Measurements from ENCODE around the gene LGI2.

The LGI2 gene

GRCh38 chr4:24993551-24994080 is 37.1 kb downstream of the LGI2 start:
- no peak for DNase-seq

DNA sequence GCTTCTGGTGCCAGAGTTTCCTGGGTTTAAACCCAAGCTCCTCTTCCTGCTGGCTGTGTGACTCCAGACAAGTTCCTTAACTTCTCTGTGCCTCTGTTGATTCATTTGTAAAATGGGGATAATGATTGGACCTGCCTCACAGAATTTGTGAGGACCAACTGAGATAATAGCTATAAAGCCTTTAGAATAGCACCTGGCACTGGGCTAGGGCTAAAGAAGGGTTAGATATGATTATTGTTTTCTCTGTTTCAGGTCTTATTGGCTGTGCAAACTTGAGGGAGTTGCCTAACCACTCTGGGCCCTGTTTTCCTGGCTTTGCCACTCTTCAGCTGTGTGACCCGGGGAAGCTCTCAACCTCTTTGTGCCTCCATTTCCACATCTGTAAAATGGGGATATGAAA is 37.8 kb downstream of the LGI2 start:
- no peak for DNase-seq

DNA sequence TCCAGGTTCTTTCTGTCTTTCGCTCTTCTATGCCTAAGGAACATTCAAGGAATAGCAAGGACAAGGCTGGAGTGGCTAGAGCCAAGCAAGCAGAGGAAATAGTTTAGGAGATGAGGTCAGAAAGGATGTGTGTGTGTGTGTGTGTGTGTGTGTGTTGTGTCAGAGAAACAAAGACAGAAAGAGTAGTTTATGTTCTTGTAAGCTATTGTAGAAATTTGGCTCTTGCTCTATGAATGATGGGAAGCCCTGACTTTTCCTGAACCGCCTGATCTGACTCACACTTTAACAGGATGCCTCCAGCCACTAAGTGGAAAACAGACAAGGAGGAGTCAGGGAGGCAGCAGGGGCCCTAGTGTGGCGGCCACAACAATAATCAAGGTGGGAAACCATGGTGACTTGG is 39.7 kb downstream of the LGI2 start:
- no peak for DNase-seq

DNA sequence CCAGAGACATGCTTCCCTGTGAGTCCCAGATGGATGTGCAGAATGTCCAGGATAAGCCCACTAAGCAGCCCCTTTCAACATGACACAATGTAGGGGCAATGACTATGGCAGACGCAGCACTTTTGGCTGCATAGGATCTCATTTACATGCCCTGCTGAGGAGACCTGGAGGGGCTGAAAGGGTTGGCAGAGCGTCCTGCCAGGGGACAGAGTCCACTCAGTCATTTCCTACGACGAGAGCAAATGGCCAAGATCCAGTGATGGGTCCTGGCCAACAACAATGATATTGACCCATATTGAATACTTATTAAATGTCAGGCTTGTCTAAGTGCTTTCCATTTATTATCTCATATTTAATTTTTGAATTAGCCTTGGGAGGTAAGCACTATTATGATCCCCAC is 41.4 kb downstream of the LGI2 start:
- DNase-seq = no peak

- peak; percentile 2 for DNase-seq
These were observed 42.0 kb downstream of the LGI2 start for GRCh38 chr4:24988776-24989175.

GRCh38 chr4:24984602-24985532 is 45.9 kb downstream of the LGI2 start:
- no peak for DNase-seq

DNA sequence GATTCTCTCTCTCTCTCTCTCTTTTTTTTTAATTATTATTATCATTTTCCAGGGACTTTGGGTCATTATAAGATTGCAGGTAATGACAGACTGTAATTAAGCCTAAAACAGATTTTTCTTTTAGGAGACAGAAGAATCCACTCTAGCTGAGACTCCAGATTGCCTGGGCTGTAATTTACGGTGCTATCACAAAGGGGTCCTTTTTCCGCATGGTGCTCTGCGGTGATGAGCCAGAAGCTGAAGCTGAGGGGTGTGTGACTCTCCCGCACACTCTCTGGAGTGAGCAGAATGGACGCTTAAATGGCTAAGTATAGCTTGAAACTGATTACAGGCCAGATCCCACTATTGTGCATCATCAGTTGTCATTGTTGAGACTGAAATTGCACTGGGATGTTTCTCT is 50.0 kb downstream of the LGI2 start:
- DNase-seq = no peak

DNA sequence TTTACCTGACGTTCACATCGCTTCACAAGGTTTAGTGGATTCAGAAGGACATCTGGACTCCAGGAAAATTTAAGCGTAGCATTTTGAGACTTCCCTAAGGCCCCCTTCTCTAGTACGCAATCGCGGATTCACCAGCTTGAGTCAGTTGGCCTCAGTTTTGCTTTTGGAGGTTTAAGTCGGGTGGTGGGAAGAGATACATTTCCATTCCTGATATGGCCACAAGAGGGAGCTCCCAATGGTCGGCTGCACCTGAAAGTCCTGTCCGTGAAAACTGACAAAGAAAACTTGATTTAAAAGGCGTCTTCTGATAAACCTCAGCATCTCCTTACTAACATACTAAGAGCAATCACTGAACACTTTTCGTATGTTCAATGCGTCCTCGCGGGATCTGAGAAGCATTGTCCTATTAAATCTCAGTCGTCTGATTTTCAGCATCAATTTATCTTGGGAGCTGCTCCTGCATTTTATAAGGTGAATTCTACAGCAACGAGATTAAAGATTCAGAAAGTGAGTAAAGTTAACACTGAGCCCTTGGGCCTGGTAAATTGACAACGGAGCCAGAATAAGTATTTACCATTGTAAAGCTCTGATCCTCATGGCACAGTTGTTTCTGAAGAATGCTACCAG is 50.6 kb downstream of the LGI2 start:
- DNase-seq = no peak

GRCh38 chr4:24979554-24979953 is 51.2 kb downstream of the LGI2 start:
- DNase-seq = no peak

DNA sequence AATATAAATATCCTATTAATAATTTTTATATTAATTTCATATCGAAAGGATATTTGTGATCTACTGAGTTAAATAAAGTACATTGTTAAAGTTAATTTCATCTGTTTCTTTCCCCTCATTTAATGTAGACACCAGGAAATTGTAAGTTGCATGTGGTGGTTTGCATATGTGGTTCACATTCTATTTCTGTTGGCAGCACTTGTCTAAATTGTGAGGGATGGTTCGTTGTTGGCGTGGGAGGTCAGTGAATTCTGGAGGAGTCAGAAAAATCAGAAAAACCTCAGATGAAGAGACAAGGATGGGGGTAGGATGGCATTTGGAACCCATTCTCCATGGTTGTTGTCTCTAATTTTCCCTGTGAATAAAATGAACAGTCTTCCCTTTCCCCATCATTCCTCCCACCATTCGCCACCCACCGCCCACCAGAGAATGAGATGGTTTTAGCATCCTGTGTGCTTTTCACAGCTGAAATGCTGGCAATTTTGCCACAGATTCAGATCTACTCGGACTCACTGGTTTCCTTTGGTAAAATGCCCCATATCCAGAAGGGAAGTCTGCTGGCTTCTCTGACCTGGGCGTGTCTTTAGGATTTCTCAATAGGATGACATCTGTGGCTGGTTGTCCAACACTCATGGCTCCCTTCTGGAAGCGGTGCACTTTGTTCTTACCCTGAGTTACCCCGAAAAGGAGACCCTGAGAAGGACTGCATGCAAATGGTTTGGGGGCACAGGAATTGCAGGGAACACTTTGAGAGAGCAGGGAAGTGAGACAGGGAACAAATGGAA is 52.3 kb downstream of the LGI2 start:
- DNase-seq = no peak

DNA sequence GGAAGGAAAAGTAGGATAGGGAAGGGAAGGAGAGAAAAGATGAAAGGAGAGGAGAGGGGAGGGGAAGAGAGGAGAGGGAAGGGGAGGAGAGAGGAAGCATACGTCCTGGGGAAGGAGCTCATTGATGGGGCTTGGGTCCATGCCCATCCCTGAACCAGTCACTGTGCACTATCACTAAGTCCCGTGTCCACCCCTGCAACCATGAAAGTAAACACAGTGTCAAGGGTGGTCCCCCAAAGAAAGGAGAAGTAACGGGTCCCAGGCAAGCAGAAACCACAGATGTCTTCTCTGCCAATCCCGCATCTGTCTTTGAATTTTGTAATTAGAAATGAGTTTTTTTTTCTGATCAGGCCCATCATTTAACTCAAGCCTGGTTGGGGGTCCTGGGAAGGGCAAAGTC is 55.2 kb downstream of the LGI2 start:
- DNase-seq = no peak

DNA sequence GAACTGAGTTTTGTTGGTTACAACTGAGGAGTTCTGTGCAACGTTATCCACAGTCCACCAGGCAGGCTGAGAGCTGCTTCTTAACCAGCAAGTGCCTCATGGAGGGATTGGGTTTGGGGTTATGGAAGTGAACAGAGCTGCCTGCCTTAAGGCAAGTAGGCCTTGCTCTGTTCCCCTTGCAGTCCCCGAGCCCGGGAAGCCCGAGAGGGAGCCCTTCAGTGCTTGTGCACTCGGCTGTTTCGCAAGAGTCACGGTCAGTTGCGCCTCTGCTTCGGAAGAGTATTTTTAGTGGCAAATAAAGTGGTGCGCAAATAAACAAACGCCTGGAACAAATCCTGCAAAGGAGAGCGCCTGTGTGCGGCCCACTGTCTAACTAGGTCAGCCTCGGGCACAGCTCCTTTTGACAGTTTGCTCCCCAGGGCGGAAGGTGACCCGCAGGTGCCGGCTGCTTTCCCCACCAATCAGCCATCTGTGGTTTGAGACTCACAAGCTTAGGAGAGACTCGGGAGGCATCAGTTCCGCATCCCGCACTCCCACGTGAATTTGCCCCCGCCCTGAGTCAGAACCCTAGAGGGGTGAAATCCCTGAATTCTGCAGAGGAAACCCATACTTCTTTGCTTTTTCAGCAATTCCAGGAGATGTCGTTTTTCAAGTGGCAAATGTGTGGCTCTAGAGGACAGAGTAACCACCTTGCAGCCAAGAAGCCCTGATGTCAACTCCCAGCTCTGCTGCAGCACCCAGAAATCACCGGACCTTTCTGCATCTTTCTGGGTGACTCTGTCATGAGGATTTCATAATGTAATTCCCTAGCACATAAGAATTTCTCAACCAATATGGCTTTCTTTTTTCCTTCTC is 56.8 kb downstream of the LGI2 start:
- DNase-seq = peak; percentile 75

DNA sequence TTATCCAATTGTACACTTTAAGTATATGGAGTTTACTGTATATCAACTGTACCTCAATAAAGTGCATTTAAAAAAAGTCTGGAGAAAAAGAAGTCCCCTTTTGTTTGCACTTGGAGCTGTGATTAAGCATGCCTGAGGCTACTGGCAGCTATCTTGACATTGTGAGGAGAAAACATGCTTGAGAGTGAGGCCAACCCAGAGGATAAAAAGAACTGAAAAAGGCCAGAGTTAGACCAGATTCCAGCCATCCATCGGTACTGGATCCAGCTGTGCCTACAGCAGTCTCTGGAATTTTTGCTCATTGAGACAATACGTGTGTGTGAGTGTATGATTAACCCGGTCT is 57.4 kb downstream of the LGI2 start:
- DNase-seq = no peak

GRCh38 chr4:24971192-24971591 is 59.6 kb downstream of the LGI2 start:
- DNase-seq = no peak

DNA sequence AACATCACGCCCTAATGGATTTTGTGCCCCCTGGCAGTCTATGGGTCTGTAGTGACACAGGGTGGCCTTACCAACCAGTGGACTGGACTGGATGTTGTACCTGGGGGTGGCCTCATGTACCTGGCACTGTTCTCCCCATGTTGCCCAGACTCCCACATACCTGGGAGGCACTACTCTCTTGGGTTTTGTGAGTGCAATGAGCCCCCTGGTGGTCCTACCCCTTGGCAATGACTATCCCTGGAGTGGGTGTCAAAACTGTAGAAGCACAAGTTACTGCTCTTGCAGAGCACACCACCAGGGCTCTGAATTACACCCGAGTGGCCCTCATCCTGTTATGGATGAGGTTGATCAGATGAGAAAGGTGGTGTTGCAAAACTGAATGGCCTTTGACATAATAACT is 60.1 kb downstream of the LGI2 start:
- no peak for DNase-seq

DNA sequence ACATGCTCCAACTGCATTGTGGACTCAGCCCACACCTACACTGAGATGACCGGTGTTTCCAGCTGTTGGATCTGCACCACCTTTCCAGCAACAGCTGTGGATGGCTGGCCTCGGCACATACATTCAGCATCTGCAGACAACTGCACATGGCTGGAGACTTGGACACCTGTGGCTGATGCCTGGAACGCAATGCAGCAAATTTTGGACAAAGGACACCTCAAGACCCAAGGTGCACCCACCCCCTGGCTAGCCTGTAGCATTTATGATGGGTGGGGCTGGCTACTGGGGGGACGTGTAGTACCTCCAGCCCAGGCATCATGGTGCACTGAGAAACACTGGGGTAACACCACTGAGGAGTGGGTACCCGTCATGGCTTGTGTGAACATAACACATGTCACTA is 60.6 kb downstream of the LGI2 start:
- no peak for DNase-seq

DNA sequence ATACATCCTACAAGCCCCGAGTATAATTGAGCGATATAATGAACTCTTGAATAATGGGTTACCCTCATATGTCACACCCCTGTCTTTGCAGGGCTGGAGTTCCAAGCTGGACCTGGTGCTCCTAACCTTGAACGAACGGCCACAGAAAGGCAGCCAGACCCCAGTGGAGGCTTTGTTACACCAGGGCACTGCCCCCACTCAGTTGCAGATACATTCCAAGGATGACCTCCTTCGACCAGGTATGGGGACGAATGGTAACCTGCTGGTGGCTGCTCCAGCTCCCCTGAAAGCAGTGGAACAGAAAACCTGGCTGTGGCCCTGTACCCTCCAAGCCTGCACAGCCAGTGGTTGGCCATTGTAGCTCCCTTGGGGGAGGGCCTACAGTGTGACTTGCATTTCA is 61.3 kb downstream of the LGI2 start:
- no peak for DNase-seq

GRCh38 chr4:24968992-24969391 is 61.8 kb downstream of the LGI2 start:
- no peak for DNase-seq

- DNase-seq = no peak
These were observed 62.5 kb downstream of the LGI2 start for GRCh38 chr4:24968278-24968677.

DNA sequence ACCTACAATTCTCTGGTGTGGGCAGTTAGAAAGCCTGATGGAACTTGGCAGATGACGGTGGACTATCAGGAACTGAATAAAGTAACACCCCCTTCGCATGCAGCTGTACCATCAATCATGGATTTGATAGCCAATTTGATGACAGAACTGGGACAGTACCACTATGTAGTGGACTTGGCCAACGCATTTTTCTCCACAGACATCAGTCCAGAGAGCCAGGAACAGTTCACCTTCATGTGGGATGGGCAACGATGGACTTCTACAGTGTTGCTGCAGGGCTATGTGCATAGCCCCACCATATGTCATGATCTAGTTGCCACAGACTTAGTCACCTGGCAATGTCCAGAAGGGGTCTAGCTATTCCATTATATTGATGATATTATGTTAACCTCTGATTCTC is 63.4 kb downstream of the LGI2 start:
- no peak for DNase-seq

GRCh38 chr4:24966076-24966475 is 64.7 kb downstream of the LGI2 start:
- no peak for DNase-seq

GRCh38 chr4:24965627-24966026 is 65.1 kb downstream of the LGI2 start:
- no peak for DNase-seq

- no peak for DNase-seq
These were observed 67.5 kb downstream of the LGI2 start for GRCh38 chr4:24963277-24963676.
